Brain microvascular endothelial cell (primary cell): ENCODE data around the gene VRK2.
"Not testable (repeated sequence)": the region's sequence is repeated elsewhere in the genome, so short reads cannot be mapped to it uniquely, and the experiment has no call there.

Experiments
- DNase-seq: peaks from one replicate; pipeline ENCODE4 v3.0.0-alpha.2; 2020
- H3K27ac ChIP-seq: fragments of 250-450 bp; sonication (Bioruptor Pico); 2 replicates; pipeline ENCODE4 v1.5.1; 2020; ENCODE audit warnings: mild to moderate bottlenecking, moderate library complexity
- H3K27me3 ChIP-seq: fragments of 250-450 bp; sonication (Bioruptor Pico); replicated peaks from 2 replicates; pipeline ENCODE4 v1.5.1; 2020; ENCODE audit warnings: mild to moderate bottlenecking
- H3K36me3 ChIP-seq: fragments of 250-450 bp; sonication (Bioruptor Pico); replicated peaks from 2 replicates; pipeline ENCODE4 v1.5.1; 2020; ENCODE audit warnings: mild to moderate bottlenecking
- H3K4me3 ChIP-seq: 2 replicates; pipeline ENCODE4 v1.5.1; 2011; ENCODE audit warnings: low read depth, mild to moderate bottlenecking, control low read depth, low read length, moderate library complexity
- in situ Hi-C: cut with HindIII; loops from 2 replicates; pipeline ENCODE4 v1.10.0; 2017; ENCODE audit warnings: low sequenced_read_pairs, low pct_ligation_motif_present
- TF ChIP-seq, protein P1 (sequence below): IDR thresholded peaks from 2 replicates; pipeline ENCODE4 v1.5.1; 2011; ENCODE audit warnings: low read depth, mild to moderate bottlenecking, moderate library complexity, low read length, control low read depth, inconsistent platforms; ENCODE audit errors: missing control alignments

VRK2 gene

GRCh38 chr2:58089081-58089480, 42.5 kb downstream of the VRK2 start:
- TF ChIP-seq, protein P1, sequence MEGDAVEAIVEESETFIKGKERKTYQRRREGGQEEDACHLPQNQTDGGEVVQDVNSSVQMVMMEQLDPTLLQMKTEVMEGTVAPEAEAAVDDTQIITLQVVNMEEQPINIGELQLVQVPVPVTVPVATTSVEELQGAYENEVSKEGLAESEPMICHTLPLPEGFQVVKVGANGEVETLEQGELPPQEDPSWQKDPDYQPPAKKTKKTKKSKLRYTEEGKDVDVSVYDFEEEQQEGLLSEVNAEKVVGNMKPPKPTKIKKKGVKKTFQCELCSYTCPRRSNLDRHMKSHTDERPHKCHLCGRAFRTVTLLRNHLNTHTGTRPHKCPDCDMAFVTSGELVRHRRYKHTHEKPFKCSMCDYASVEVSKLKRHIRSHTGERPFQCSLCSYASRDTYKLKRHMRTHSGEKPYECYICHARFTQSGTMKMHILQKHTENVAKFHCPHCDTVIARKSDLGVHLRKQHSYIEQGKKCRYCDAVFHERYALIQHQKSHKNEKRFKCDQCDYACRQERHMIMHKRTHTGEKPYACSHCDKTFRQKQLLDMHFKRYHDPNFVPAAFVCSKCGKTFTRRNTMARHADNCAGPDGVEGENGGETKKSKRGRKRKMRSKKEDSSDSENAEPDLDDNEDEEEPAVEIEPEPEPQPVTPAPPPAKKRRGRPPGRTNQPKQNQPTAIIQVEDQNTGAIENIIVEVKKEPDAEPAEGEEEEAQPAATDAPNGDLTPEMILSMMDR, result no peak
- in situ Hi-C loops, result no loop called here
- DNase-seq, result no peak

GRCh38 chr2:58092772-58093171, 46.2 kb downstream of the VRK2 start:
- H3K27ac ChIP-seq, H3K4me3 ChIP-seq, in situ Hi-C loops, H3K27me3 ChIP-seq, H3K36me3 ChIP-seq, DNase-seq: not testable (repeated sequence)

More at GRCh38 chr2:58089081-58089480, 42.5 kb downstream of the VRK2 start:
- Histone ChIP-seq H3K4me3 (no peak overlapping the region), H3K27ac (no peak overlapping the region), H3K36me3 (no peaks in the 10 kb centered on the region), H3K27me3 (no peaks in the 10 kb centered on the region)

GRCh38 chr2:58097025-58097424, 50.4 kb downstream of the VRK2 start:
- TF ChIP-seq, protein P1, result no peak
- H3K4me3 ChIP-seq, result no peak overlapping the region
- no peaks in the 10 kb centered on the region for H3K27me3 ChIP-seq
- no peak for DNase-seq
- H3K27ac ChIP-seq, result no peak overlapping the region
- no peaks in the 10 kb centered on the region for H3K36me3 ChIP-seq
- in situ Hi-C loops, result no loop called here

GRCh38 chr2:58098254-58099095, 51.9 kb downstream of the VRK2 start:
- in situ Hi-C loops, result no loop called here
- TF ChIP-seq, protein P1, result no peak
- no peak overlapping the region for H3K4me3 ChIP-seq
- no peaks in the 10 kb centered on the region for H3K36me3 ChIP-seq
- no peaks in the 10 kb centered on the region for H3K27me3 ChIP-seq
- DNase-seq, result peak; percentile 54
- no peak overlapping the region for H3K27ac ChIP-seq

- Histone ChIP-seq H3K36me3 (no peaks in the 10 kb centered on the region), H3K27me3 (no peaks in the 10 kb centered on the region), H3K27ac (no peak overlapping the region), H3K4me3 (no peak overlapping the region)
- in situ Hi-C loops, result no loop called here
- TF ChIP-seq, protein P1, result no peak
- DNase-seq, result no peak
These were observed 52.6 kb downstream of the VRK2 start for GRCh38 chr2:58099096-58099769.

DNA sequence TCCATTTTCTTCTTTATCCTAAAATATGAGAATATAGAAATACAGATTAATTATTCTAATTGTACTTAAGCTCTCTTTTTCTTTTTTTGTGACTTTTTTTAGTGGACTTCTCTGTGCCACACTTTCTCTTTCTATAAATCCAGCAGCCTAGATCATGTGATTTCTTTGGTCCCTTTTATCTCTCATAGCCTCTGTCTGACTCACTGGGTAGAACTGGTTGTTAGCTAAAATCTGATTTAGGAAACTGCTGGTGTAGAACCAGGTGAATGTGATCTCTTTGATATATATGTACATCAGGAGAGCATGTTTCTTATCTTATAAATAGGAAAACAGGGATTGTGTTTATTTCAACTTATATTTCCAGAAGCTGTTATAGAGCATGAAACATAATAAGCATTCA, 54.9 kb downstream of the VRK2 start:
- H3K27ac ChIP-seq, result no peak overlapping the region
- H3K27me3 ChIP-seq, result no peaks in the 10 kb centered on the region
- TF ChIP-seq, protein P1, result no peak
- DNase-seq, result no peak
- no peak overlapping the region for H3K4me3 ChIP-seq
- in situ Hi-C loops, result no loop called here
- H3K36me3 ChIP-seq, result no peaks in the 10 kb centered on the region
